ENCODE results near the gene PPM1H.
"Not testable (repeated sequence)": the region's sequence is repeated elsewhere in the genome, so short reads cannot be mapped to it uniquely, and the experiment has no call there.

- TF ChIP-seq CTCF (conservative IDR thresholded peaks at IDR 0.05 in 1 of 2, IDR thresholded peaks at IDR 0.05 in 1 of 2; ENCODE audit: extremely low read depth in 1 of 2, insufficient read depth in 1 of 2, low read depth in 1 of 2, low read length in 2 of 2); EZH2 (IDR thresholded peaks at IDR 0.05; ENCODE audit: borderline replicate concordance, low read length): not testable (repeated sequence)
These were observed 205.1 kb downstream of the PPM1H start for GRCh38 chr12:62729579-62730544.

Data from mammary epithelial cell (primary cell).